ENCODE measurements around the gene SLF2. TPM values are rescaled to one million over a fixed set of nuclear protein-coding genes. Genes with fewer than 3 reads are reported as not detected.

The SLF2 gene
- total and polyA plus RNA-seq, 2 of the 13 experiments (the other 11 are each of a cell fraction or from before 2014, with no cell fraction given): 12.2 to 48.1 TPM

GRCh38 chr10:100997360-100998182 lies 84.8 kb downstream of the SLF2 start (continued):
- TF ChIP-seq ARNTL (CRISPR knock-in tag; IDR thresholded peaks at IDR 0.05) (peak; percentile 27), ZNF646 (CRISPR knock-in tag; IDR thresholded peaks at IDR 0.05) (no peak), ZNF776 (CRISPR knock-in tag; IDR thresholded peaks at IDR 0.05) (no peak; the same call in 1 of the 2 replicates), ZNF3 (CRISPR knock-in tag; IDR thresholded peaks at IDR 0.05) (no peak), FOXA1 (IDR thresholded peaks at IDR 0.05) (no peak), FOXA1 (CRISPR knock-in tag; IDR thresholded peaks at IDR 0.05) (peak; percentile 32; the same call in 1 of the 2 replicates), KAT7 (CRISPR knock-in tag; IDR thresholded peaks at IDR 0.05; ENCODE audit: borderline replicate concordance) (0 out of 2 replicates have a peak, but pooled peaks have one; percentile 66), THRA (CRISPR knock-in tag; IDR thresholded peaks at IDR 0.05; ENCODE audit: borderline replicate concordance) (peak; percentile 49; the same call in 1 of the 2 replicates), ZNF280B (CRISPR knock-in tag; IDR thresholded peaks at IDR 0.05; ENCODE audit: borderline replicate concordance) (peak; percentile 70; the same call in 1 of the 2 replicates), NFYC (CRISPR knock-in tag; IDR thresholded peaks at IDR 0.05) (peak; percentile 42), ZBTB39 (CRISPR knock-in tag; IDR thresholded peaks at IDR 0.05) (no peak), MYPOP (CRISPR knock-in tag; IDR thresholded peaks at IDR 0.05) (peak; percentile 65; the same call in 1 of the 2 replicates), ZNF589 (CRISPR knock-in tag; conservative IDR thresholded peaks at IDR 0.05) (no peak), ZNF569 (CRISPR knock-in tag; IDR thresholded peaks at IDR 0.05; ENCODE audit: borderline replicate concordance) (no peak)

Measured in HepG2 (cell line).